SHP77 (cell line): ENCODE data around the gene DPP4.

Source experiments
- DNase-seq, 2 experiments: peaks; one replicate each; lab custom pipeline; 2025; lab: John Stamatoyannopoulos, UW

Gene DPP4

GRCh38 chr2:162017233-162017632 lies 56.8 kb downstream of the DPP4 start:
- no peak for DNase-seq

- no peak for DNase-seq
Observed at GRCh38 chr2:162016080-162016479, 57.9 kb downstream of the DPP4 start.

- DNase-seq, result no peak
Observed at GRCh38 chr2:162014751-162015150, 59.3 kb downstream of the DPP4 start.

GRCh38 chr2:162013514-162014475 lies 60.2 kb downstream of the DPP4 start:
- DNase-seq, result no peak

GRCh38 chr2:162012565-162013058 lies 61.4 kb downstream of the DPP4 start:
- no peak for DNase-seq

GRCh38 chr2:162011706-162012564 lies 62.1 kb downstream of the DPP4 start:
- no peak for DNase-seq

GRCh38 chr2:162009543-162009942 lies 64.5 kb downstream of the DPP4 start:
- no peak for DNase-seq

- no peak for DNase-seq
Observed at GRCh38 chr2:162007447-162008040, 66.5 kb downstream of the DPP4 start.

- DNase-seq, result no peak
Observed at GRCh38 chr2:162006337-162006736, 67.7 kb downstream of the DPP4 start.

- no peak for DNase-seq
Observed at GRCh38 chr2:162004031-162004430, 70.0 kb downstream of the DPP4 start.

GRCh38 chr2:162002623-162003235 lies 71.3 kb downstream of the DPP4 start:
- no peak for DNase-seq

- DNase-seq, result no peak
Observed at GRCh38 chr2:162000431-162000830, 73.6 kb downstream of the DPP4 start.

GRCh38 chr2:161999321-161999720 lies 74.7 kb downstream of the DPP4 start:
- DNase-seq, result no peak

GRCh38 chr2:161998857-161999256 lies 75.2 kb downstream of the DPP4 start:
- no peak for DNase-seq

- no peak for DNase-seq
Observed at GRCh38 chr2:161997916-161998471, 76.0 kb downstream of the DPP4 start.

- peak in 1 of 2 experiments; percentile 3 for DNase-seq
Observed at GRCh38 chr2:161995553-161996016, 78.4 kb downstream of the DPP4 start.

GRCh38 chr2:161994761-161995520 lies 79.1 kb downstream of the DPP4 start:
- DNase-seq, result no peak

- DNase-seq, result no peak
Observed at GRCh38 chr2:161992531-161992930, 81.5 kb downstream of the DPP4 start.

GRCh38 chr2:161991991-161992390 lies 82.0 kb downstream of the DPP4 start:
- DNase-seq, result no peak

- DNase-seq, result no peak
Observed at GRCh38 chr2:161990741-161991140, 83.3 kb downstream of the DPP4 start.

GRCh38 chr2:161990036-161990435 lies 84.0 kb downstream of the DPP4 start:
- no peak for DNase-seq
